Effector memory CD8-positive, alpha-beta T cell (primary cell): ENCODE results near the gene ARRDC4.

Experiments used
- ATAC-seq: fragments of 150-1000 bp; cut with Tn5 transposase; replicated peaks from 2 replicates; pipeline ENCODE4 v1.10.0; 2021; ENCODE audit warnings: mild to moderate bottlenecking, moderate library complexity
- DNase-seq, 3 experiments: peaks; one replicate each; pipeline ENCODE4 v3.0.0; 2021
- H3K27ac Mint-ChIP-seq, 2 donors: one replicate each; pipeline ENCODE4 v1.8.0; 2022; ENCODE audit warnings: mild to moderate bottlenecking in 2 of 2, mixed read lengths in 2 of 2, moderate library complexity in 2 of 2
- H3K27me3 Mint-ChIP-seq, 2 donors: one replicate each; pipeline ENCODE4 v1.8.0; 2022; ENCODE audit warnings: mixed read lengths in 2 of 2
- H3K36me3 Mint-ChIP-seq: one replicate; pipeline ENCODE4 v1.8.0; 2022; ENCODE audit warnings: mild to moderate bottlenecking, moderate library complexity, mixed read lengths; ENCODE audit not compliant: insufficient read depth
- H3K4me1 Mint-ChIP-seq, 2 donors: one replicate each; pipeline ENCODE4 v1.8.0; 2022; ENCODE audit warnings: low read depth in 2 of 2, mixed read lengths in 2 of 2
- H3K4me3 Mint-ChIP-seq, 2 donors: one replicate each; pipeline ENCODE4 v1.8.0; 2022; ENCODE audit warnings: mild to moderate bottlenecking in 2 of 2, mixed read lengths in 2 of 2, moderate library complexity in 2 of 2
- H3K9me3 Mint-ChIP-seq, 2 donors: one replicate each; pipeline ENCODE4 v1.8.0; 2022; ENCODE audit warnings: mixed read lengths in 2 of 2

ARRDC4 gene

DNA sequence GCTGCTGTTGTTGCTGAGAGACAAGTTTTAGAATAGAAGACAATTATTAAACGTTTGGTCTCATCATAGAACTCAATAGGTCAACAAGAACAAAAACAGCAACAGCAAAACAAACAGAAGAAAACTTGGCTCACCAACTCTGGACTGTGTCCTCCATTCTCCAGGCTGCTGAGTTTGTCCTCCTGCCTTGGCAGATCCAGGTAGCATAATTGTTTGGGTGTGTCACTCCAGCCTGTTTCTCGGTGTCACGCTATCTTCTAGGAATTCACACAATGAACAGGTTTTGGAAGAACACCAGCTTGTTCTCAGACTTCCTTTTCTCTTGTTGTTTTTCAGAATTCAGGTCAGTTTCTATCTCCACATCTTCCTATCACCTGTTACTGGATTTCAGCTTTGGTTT lies 34.7 kb downstream of the ARRDC4 start:
- Mint-ChIP-seq H3K27me3 (no peaks in the 10 kb centered on the region), H3K4me1 (peaks cover 0 to 3% of the 10 kb centered on the region in 2 donors), H3K36me3 (no peaks in the 10 kb centered on the region), H3K4me3 (no peak overlapping the region), H3K27ac (no peak overlapping the region), H3K9me3 (peaks cover 2 to 7% of the 10 kb centered on the region in 2 donors)
- no peak for ATAC-seq
- no peak for DNase-seq

DNA sequence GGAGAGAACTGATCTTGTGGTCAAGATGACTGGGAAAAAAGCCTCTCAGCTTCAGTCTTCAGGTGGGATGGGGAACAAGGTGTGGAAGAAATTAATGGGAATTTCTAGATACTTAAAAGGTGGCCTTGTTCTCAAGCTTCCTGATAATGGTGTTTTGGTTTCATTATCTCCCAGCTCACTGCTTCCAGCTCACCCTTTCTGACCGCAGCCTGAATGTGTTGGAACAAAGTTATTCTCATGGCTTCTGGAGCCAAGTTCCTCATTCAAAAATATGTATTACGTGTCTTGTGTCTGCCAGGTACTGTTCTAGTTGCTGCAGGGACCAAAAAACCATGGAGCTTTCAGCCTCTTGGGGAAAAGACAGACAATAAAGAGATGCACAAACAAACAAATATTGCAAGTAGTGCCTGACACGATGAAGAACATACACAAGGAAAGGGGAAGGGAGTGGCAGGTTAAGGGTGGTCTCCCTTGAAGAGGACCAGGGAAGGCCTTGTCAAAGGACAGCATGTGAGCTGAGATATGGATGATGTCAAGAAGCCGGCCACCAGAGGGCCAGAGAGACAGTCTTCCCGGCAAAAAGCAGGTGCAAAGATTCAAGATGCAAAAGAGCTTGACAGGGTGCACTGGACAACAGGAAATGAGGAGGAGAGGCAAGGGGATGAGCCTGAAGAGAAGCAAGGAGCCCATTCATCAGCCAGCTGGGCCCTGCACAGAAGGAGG lies 35.5 kb downstream of the ARRDC4 start:
- Mint-ChIP-seq H3K9me3 (peaks cover 2 to 7% of the 10 kb centered on the region in 2 donors), H3K4me1 (peaks cover 0 to 3% of the 10 kb centered on the region in 2 donors), H3K36me3 (no peaks in the 10 kb centered on the region), H3K27ac (no peak overlapping the region), H3K27me3 (no peaks in the 10 kb centered on the region), H3K4me3 (no peak overlapping the region)
- ATAC-seq, result no peak
- DNase-seq, result no peak

DNA sequence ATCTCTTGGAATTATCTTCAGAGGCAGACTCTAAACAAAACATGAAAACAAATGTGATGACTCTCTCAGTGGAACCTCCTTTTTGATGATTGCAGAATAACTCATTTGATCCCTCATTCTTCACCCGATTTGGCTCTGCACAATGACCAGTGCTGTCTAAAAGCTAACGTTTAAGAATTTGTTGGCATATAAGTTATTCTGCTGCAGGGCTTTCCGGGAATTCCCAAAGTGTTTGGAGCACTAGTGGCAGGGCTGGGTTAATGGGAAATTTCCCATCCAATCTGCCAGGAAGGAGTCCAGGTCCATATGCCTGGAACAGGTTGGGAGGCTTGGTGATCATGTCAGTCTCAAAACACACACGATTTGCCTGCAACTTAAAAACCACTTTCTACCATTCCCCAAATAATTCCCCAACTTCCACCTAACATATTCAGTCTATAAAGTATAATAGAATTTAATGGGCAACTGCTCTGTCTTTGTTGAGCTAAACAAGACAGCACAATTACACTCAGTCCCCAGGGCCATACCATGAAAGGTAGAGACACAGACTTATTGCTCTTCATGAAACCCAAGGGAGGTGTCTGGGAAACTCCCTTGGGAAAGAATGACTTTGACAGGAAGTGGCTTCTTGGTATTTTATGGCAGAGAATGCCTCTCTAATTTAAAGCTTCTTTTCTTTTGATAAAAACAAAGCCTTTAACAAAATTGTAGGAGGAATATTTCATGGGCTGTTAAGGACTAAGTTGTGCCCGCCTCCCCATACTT lies 38.0 kb downstream of the ARRDC4 start:
- ATAC-seq (no peak), DNase-seq (no peak)
- H3K4me3 Mint-ChIP-seq, result no peak overlapping the region
- H3K4me1 Mint-ChIP-seq, result peaks cover 0 to 3% of the 10 kb centered on the region in 2 donors
- H3K36me3 Mint-ChIP-seq, result no peaks in the 10 kb centered on the region
- H3K27ac Mint-ChIP-seq, result no peak overlapping the region
- H3K9me3 Mint-ChIP-seq, result peaks cover 2 to 7% of the 10 kb centered on the region in 2 donors
- no peaks in the 10 kb centered on the region for H3K27me3 Mint-ChIP-seq

DNA sequence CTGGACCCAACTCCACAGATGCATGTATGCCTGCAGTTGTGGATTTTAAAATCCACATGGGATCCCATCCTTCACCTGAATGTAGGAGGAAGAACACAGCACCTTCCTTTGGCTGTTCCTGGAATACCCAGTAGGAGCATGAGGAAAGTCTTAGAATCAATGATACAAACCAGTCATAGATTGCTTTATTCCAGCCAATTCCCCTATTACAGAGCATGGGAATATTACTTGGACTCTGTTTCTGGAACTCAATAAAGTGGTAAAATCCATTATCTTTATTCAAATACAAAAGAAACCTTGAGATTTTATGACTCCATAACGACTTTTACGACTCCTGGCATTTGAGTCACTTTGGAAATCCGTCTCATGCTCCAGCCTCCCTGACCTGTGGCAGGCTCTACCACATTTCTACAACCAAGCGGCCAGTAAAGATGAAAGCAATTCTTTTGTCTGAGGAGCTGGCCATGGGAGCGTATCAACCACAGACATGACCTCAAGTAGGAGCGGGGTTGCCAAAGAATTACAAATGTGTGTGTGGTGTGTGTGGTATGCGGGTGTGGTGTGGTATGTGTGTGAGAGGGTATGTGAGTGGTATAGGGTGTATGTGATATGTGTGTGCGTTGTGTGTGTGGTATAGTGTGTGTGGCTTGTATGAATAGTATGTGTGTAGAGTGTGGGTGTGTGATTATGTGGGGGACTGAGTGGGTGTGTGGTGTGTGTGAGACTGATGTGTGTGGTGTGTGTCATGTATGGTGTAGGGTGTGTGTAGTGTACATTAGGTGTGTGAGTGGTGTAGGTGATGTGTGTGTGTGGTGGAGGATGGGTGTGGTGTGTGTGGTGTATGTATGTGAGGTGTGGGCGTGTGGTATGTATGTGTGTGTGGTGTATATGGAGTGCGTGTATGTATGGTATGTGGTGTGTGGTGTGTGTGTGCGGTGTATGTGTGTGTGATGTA lies 40.0 kb downstream of the ARRDC4 start:
- Mint-ChIP-seq H3K9me3 (peaks cover 2 to 7% of the 10 kb centered on the region in 2 donors), H3K4me1 (peaks cover 0 to 3% of the 10 kb centered on the region in 2 donors), H3K36me3 (no peaks in the 10 kb centered on the region), H3K27me3 (no peaks in the 10 kb centered on the region), H3K4me3 (no peak overlapping the region), H3K27ac (no peak overlapping the region)
- ATAC-seq (no peak), DNase-seq (no peak)

DNA sequence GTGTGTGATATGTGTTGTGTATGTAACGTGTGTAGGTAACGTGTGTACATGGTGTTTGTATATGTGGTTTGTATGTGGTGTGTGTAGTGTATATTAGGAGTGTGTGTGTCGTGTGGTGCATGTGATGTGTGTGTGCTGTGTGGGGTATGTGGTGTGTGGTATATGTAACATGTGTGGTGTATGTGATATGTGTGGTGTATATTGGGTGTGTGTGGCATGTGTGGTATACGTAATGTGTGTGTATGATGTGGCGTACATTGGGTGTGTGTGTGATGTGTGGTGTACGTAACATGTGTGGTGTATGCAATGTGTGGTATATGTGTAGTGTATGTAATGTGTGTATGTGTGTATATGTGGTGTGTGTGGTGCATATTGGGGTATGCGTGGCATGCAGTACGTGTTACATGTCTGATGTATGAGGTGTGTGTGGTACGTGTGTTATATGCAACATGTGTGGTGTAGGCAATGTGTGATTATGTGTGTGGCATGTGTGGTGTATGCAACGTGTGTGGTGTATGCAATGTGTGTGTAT lies 41.2 kb downstream of the ARRDC4 start:
- Mint-ChIP-seq H3K36me3 (no peaks in the 10 kb centered on the region), H3K27me3 (no peaks in the 10 kb centered on the region), H3K4me3 (no peak overlapping the region), H3K4me1 (no peaks in the 10 kb centered on the region), H3K27ac (no peak overlapping the region), H3K9me3 (no peaks in the 10 kb centered on the region)
- ATAC-seq, result no peak
- no peak for DNase-seq

DNA sequence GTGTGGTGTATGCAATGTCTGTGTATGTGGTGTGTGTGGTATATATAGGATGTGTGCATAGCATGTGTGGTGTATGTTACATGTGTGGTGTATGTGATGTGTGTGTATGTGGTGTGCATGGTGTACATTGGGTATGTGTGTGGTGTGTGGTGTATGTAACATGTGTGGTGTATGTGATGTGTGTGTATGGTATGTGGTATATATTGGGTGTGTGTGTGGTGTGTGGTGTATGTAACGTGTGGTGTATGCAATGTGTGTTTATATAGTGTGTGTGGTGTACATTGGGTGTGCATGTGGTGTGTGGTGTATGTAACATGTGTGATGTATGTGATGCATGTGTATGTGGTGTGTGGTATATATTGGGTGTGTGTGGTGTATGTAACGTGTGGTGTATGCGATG lies 41.9 kb downstream of the ARRDC4 start:
- no peak overlapping the region for H3K27ac Mint-ChIP-seq
- ATAC-seq (no peak), DNase-seq (no peak)
- H3K27me3 Mint-ChIP-seq, result no peaks in the 10 kb centered on the region
- H3K9me3 Mint-ChIP-seq, result no peaks in the 10 kb centered on the region
- no peak overlapping the region for H3K4me3 Mint-ChIP-seq
- H3K4me1 Mint-ChIP-seq, result no peaks in the 10 kb centered on the region
- no peaks in the 10 kb centered on the region for H3K36me3 Mint-ChIP-seq

DNA sequence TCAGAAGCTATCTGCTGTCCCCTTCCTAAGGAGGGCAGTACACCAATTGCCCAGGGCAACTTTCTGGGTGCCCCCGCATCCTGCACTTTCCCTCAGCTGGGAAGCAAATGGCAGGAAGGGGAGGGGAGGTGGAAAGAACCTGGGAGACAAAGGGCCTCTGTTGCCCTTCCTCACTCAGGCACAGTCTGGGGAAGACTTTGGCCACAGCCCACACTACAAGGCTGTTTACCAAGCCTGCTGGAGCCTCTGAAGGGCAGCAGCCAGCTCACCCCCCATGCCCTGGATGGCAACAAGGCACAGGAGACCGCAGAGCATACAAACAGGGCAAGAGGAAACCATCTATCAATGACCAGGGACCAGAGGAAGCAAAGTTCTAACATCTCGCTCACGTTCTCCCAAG lies 42.4 kb downstream of the ARRDC4 start:
- Mint-ChIP-seq H3K27ac (no peak overlapping the region), H3K4me3 (no peak overlapping the region), H3K4me1 (no peaks in the 10 kb centered on the region), H3K27me3 (no peaks in the 10 kb centered on the region), H3K36me3 (no peaks in the 10 kb centered on the region), H3K9me3 (no peaks in the 10 kb centered on the region)
- ATAC-seq, result no peak
- no peak for DNase-seq

DNA sequence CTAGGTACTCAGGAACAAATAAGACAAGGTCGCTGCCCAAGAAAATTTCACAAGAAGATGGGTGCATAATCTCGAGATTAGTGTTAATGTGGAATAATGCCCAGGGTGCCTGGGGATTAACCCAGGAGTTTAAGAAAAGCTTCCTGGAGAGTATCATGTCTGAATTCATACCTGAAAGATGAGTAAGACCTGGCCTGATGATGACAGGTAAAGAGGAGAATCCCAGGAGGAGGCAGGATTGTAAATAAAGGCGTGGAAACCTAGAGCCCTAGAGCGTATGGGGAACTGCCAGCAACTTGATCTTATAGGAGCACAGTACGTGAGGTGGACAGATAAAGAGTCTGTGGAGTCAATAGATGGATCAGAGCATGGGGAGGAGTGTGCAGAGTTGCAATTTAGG lies 43.0 kb downstream of the ARRDC4 start:
- Mint-ChIP-seq H3K9me3 (no peaks in the 10 kb centered on the region), H3K4me1 (no peaks in the 10 kb centered on the region), H3K36me3 (no peaks in the 10 kb centered on the region), H3K27me3 (no peaks in the 10 kb centered on the region), H3K27ac (no peak overlapping the region), H3K4me3 (no peak overlapping the region)
- no peak for DNase-seq
- no peak for ATAC-seq

DNA sequence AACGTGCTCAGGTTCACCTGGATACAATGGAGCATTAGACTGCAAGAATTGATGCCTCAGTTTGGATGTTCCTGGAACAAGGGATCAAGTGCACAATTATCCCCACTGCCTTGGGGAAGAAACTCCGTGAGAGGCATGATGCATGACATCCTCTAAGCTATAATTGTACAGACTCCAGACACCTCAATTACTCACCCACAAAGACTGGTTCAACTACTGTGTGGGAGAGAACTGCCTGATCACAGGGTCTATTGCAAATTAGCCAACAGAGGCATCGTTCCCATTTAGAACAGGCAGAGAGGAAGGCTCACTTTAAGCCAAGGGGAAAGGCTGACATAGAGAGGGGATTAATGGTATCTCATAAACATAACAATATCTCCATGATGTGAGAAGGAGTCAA lies 43.5 kb downstream of the ARRDC4 start:
- no peaks in the 10 kb centered on the region for H3K36me3 Mint-ChIP-seq
- no peak overlapping the region for H3K4me3 Mint-ChIP-seq
- DNase-seq (no peak), ATAC-seq (no peak)
- H3K27ac Mint-ChIP-seq, result no peak overlapping the region
- H3K9me3 Mint-ChIP-seq, result no peaks in the 10 kb centered on the region
- no peaks in the 10 kb centered on the region for H3K4me1 Mint-ChIP-seq
- H3K27me3 Mint-ChIP-seq, result no peaks in the 10 kb centered on the region

DNA sequence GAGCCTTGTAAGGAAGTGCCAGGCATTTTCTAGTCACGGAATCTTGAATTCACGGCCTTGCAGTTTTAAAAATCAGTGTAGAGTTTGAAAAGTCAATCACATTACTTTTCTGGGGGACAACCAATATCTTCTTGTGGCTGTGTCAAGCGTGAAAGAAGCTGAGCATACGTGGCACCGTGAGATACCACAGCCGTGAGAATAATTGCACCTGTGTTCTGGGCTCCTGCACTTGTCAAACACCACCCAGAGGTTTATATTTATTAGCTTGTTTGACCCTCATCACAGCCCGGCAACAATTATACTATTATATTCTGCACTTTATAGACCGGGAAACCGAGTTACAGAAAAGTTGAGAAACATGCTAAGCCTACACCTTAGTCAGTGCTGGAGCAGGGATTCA lies 45.2 kb downstream of the ARRDC4 start:
- H3K36me3 Mint-ChIP-seq, result no peaks in the 10 kb centered on the region
- H3K27ac Mint-ChIP-seq, result no peak overlapping the region
- DNase-seq (no peak), ATAC-seq (no peak)
- no peaks in the 10 kb centered on the region for H3K27me3 Mint-ChIP-seq
- no peak overlapping the region for H3K4me3 Mint-ChIP-seq
- no peaks in the 10 kb centered on the region for H3K4me1 Mint-ChIP-seq
- H3K9me3 Mint-ChIP-seq, result no peaks in the 10 kb centered on the region

DNA sequence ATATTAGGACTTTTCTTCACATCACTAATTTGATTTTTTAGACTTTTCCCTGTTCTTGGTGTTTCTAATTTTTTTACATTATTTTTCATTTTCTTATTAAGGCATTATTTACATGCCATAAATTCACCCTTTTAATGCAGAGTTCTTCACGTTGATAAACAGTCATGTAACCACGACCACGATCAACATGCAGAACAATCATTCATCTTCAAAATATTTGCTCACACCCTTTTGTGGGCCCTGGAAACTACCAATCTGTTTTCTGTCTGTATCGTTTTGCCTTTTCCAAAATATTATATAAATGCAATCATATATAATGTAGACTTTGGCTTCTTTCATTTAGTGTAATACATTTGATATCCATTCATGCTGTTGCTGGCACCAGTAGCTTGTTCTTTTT lies 48.7 kb downstream of the ARRDC4 start:
- no peak for DNase-seq
- H3K27me3 Mint-ChIP-seq, result no peaks in the 10 kb centered on the region
- H3K36me3 Mint-ChIP-seq, result no peaks in the 10 kb centered on the region
- H3K4me3 Mint-ChIP-seq, result no peak overlapping the region
- H3K27ac Mint-ChIP-seq, result no peak overlapping the region
- H3K4me1 Mint-ChIP-seq, result no peaks in the 10 kb centered on the region
- H3K9me3 Mint-ChIP-seq, result no peaks in the 10 kb centered on the region
- ATAC-seq, result no peak

DNA sequence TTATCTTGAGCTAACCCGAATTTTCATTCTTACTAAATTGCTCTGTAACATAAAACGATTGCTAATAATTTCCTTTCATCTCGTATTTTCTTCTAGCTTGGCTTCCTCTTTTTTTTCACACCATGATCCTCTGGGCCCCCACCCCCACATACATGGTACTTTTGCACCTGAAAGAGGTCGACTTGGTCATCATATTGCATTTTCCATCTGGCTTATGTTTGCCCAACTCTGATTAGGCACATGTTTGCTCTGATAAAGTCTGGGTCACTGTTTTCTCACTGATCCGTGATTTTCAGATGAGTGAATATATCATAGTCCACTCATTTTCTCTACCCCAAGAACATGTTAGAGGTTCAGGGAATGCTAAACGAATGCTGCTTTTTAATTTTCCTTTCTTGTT lies 49.5 kb downstream of the ARRDC4 start:
- Mint-ChIP-seq H3K4me1 (no peaks in the 10 kb centered on the region), H3K9me3 (no peaks in the 10 kb centered on the region), H3K4me3 (no peak overlapping the region), H3K36me3 (no peaks in the 10 kb centered on the region), H3K27ac (no peak overlapping the region), H3K27me3 (no peaks in the 10 kb centered on the region)
- ATAC-seq, result no peak
- DNase-seq, result no peak

DNA sequence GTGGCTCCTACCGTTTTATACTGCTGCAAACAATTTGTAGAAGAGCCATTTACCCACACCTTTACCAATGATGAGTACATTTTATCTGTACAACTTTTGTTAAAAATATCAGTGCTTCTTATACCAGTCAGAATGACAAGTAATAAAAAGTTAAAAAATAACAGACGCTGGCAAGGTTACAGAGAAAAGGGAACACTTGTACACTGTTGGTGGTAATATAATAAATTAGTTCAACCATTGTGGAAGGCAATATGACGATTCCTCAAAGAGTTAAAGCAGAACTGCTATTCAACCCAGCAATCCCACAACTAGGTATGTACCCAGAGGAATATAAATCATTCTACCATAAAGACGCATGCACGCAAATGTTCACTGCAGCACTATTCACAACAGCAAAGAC lies 51.9 kb downstream of the ARRDC4 start:
- DNase-seq, result no peak
- Mint-ChIP-seq H3K4me3 (no peak overlapping the region), H3K27me3 (no peaks in the 10 kb centered on the region), H3K27ac (no peak overlapping the region), H3K4me1 (no peaks in the 10 kb centered on the region), H3K36me3 (no peaks in the 10 kb centered on the region), H3K9me3 (no peaks in the 10 kb centered on the region)
- ATAC-seq, result no peak
